PFSK-1 (cell line): ENCODE data around the gene NDUFAF2.

Experiments used
- POLR2AphosphoS5 ChIP-seq: IDR thresholded peaks from 2 replicates; pipeline ENCODE4 v1.6.1; 2012; ENCODE audit warnings: low read depth, mild to moderate bottlenecking, control low read depth, low read length, moderate library complexity
- SIN3A ChIP-seq: IDR thresholded peaks from 2 replicates; pipeline ENCODE4 v1.6.1; 2012; ENCODE audit warnings: mild to moderate bottlenecking, low read length, moderate library complexity, borderline replicate concordance; ENCODE audit not compliant: insufficient read depth
- TF ChIP-seq, protein P1 (sequence below), 2 experiments: IDR thresholded peaks; 2 replicates each; pipeline versions ENCODE4 v1.6.1 to v1.8.0; 2011 to 2012; ENCODE audit warnings: low read depth in 2 of 2, low read length in 2 of 2, control low read depth in 1 of 2, inconsistent platforms in 1 of 2, mild to moderate bottlenecking in 1 of 2, moderate library complexity in 1 of 2; ENCODE audit not compliant: insufficient read depth in 1 of 2

DNA sequence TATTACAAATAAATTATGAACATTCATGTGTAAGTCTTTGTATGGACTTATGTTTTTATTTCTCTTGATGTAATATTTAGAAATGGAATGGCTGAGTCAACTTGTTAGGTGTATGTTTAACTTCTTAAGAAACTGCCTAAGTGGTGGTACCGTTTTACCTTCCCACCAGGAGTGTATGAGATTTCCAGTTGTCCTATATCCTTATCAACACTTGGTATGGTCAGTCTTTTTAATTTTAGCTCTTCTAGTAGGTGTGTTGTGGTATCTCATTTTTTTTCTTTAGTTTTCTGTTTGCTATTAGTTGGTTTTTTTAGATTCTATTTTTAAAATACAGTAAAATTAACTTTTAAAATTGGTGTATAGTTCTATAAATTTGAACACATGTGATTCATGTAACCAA is 3.7 kb downstream of the NDUFAF2 start:
- TF ChIP-seq POLR2AphosphoS5: no peak
- TF ChIP-seq SIN3A: no peak
- TF ChIP-seq, protein P1, sequence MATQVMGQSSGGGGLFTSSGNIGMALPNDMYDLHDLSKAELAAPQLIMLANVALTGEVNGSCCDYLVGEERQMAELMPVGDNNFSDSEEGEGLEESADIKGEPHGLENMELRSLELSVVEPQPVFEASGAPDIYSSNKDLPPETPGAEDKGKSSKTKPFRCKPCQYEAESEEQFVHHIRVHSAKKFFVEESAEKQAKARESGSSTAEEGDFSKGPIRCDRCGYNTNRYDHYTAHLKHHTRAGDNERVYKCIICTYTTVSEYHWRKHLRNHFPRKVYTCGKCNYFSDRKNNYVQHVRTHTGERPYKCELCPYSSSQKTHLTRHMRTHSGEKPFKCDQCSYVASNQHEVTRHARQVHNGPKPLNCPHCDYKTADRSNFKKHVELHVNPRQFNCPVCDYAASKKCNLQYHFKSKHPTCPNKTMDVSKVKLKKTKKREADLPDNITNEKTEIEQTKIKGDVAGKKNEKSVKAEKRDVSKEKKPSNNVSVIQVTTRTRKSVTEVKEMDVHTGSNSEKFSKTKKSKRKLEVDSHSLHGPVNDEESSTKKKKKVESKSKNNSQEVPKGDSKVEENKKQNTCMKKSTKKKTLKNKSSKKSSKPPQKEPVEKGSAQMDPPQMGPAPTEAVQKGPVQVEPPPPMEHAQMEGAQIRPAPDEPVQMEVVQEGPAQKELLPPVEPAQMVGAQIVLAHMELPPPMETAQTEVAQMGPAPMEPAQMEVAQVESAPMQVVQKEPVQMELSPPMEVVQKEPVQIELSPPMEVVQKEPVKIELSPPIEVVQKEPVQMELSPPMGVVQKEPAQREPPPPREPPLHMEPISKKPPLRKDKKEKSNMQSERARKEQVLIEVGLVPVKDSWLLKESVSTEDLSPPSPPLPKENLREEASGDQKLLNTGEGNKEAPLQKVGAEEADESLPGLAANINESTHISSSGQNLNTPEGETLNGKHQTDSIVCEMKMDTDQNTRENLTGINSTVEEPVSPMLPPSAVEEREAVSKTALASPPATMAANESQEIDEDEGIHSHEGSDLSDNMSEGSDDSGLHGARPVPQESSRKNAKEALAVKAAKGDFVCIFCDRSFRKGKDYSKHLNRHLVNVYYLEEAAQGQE (IDR thresholded peaks at IDR 0.05; ENCODE audit: insufficient read depth in 1 of 2, low read depth in 2 of 2, low read length in 2 of 2): no peak
